Small intestine (tissue), 7 donors: ENCODE results near the gene RECQL5. TPM values are rescaled to one million over a fixed set of nuclear protein-coding genes. Genes with fewer than 3 reads are reported as not detected.
A peak's percentile ranks its signal among the peaks of the same experiment; 100 is the strongest.

ENCODE experiments used
- DNase-seq, 2 donors: peaks; one replicate each; pipeline versions ENCODE4 v3.0.0 to v3.0.0-alpha.2; 2013
- FAIRE-seq: peaks from 2 replicates; lab custom pipeline; 2012; peaks lifted over from hg19 to GRCh38; lab: Jason Lieb, UNC
- H3K27ac ChIP-seq, 3 donors: one replicate each; pipeline ENCODE4 v1.5.1; 2013; ENCODE audit warnings: low read length in 2 of 3, mild to moderate bottlenecking in 2 of 3, control low read depth in 1 of 3, inconsistent platforms in 1 of 3, low read depth in 1 of 3, moderate library complexity in 1 of 3
- H3K27me3 ChIP-seq, 3 donors: one replicate each; pipeline ENCODE4 v1.6.1; 2013; ENCODE audit warnings: low read length in 3 of 3, inconsistent platforms in 1 of 3; ENCODE audit not compliant: control insufficient read depth in 3 of 3, insufficient read depth in 3 of 3
- H3K36me3 ChIP-seq, 3 donors: one replicate each; pipeline ENCODE4 v1.6.1; 2013; ENCODE audit warnings: low read length in 3 of 3, inconsistent platforms in 1 of 3, low read depth in 1 of 3, mild to moderate bottlenecking in 1 of 3, moderate library complexity in 1 of 3; ENCODE audit not compliant: control insufficient read depth in 3 of 3, insufficient read depth in 2 of 3
- H3K4me1 ChIP-seq, 3 donors: one replicate each; pipeline ENCODE4 v1.6.1; 2013; ENCODE audit warnings: low read length in 2 of 3, inconsistent platforms in 1 of 3, low read depth in 1 of 3, mild to moderate bottlenecking in 1 of 3, moderate library complexity in 1 of 3; ENCODE audit not compliant: control insufficient read depth in 3 of 3, insufficient read depth in 2 of 3
- H3K4me3 ChIP-seq, 3 donors: one replicate each; pipeline ENCODE4 v1.5.1; 2013; ENCODE audit warnings: low read length in 3 of 3, control low read depth in 1 of 3, inconsistent platforms in 1 of 3, low read depth in 1 of 3, mild to moderate bottlenecking in 1 of 3, moderate library complexity in 1 of 3
- H3K9me3 ChIP-seq, 2 donors: one replicate each; pipeline ENCODE4 v1.6.1; 2013; ENCODE audit warnings: low read depth in 1 of 2, low read length in 1 of 2; ENCODE audit not compliant: control insufficient read depth in 2 of 2, insufficient read depth in 1 of 2
- WGBS, 3 donors: extraction: QIAGEN DNeasy Blood & Tissue Kit; methylation state at CpG; one replicate each; pipeline ENCODE4 v1.1.7; 2013; 5-methylcytosine and 5-hydroxymethylcytosine counted together
- polyA plus RNA-seq, 4 donors: library from polyadenylated mRNA; stranded (reverse) in 3 of 4; unstranded in 1 of 4; fragments of 200-250 nt in 3 of 4; fragments of 120-200 nt in 1 of 4; gene quantifications; one replicate each; pipeline versions ENCODE4 v1.2.1 to v1.2.3, GENCODE V29; 2013
- donor health status: healthy with polysubstance abuse.
- donor health status: control.
- donor health status: control.
- donor health status: Bipolar disorder and iron deficiency.
- donor health status: healthy.

Gene RECQL5
- polyA plus RNA-seq, 4 donors: 14.6 to 41.2 (median 17.9) TPM

DNA sequence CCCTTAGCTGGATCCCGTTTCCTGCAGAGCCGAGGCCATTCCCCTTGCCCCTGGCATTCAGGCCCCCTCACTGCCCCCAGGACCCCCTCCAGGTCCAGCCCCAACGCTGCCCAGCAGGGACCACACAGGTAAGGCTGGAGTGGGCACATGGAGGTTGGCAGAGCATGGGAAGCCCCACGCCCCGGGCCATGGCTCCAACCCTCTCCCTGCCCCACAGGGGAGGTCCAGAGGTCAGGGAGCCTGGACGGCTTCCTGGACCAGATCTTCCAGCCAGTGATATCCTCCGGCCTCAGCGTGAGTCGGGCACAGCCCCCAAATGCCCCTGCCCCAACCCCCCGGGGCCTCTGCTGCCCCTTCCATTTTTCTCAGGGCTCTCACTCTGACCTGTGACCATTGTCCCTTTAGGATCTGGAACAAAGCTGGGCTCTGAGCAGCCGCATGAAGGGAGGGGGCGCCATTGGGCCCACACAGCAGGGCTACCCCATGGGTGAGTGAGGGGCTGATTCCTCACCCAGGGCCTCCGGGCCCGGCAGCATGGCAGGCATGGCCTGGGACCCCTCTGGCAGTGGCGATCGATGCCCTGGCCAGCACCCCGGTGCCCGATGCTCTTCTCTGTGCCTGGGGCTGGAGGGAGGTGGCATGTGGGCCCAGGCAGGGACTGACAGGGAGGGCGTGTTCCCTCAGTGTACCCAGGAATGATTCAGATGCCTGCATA, 52.2 kb downstream of the RECQL5 start:
- peaks cover 0 to 96% (median 5%) of the 10 kb centered on the region in 3 donors for H3K4me1 ChIP-seq
- no peaks in the 10 kb centered on the region for H3K27me3 ChIP-seq
- H3K27ac ChIP-seq: peak overlapping the region; percentile 42 to 100 (median 99)
- H3K36me3 ChIP-seq: peaks cover 12 to 96% (median 19%) of the 10 kb centered on the region in 3 donors
- 70 to 81% (median 74%) methylated on average over 17 to 19 of the region's 19 CpGs for WGBS, 3 donors
- H3K9me3 ChIP-seq: peaks cover 0 to 3% of the 10 kb centered on the region in 2 donors
- DNase-seq (no peak), FAIRE-seq (no peak)
- peak overlapping the region in 2 of 3 donors; percentile 64 to 82 for H3K4me3 ChIP-seq

DNA sequence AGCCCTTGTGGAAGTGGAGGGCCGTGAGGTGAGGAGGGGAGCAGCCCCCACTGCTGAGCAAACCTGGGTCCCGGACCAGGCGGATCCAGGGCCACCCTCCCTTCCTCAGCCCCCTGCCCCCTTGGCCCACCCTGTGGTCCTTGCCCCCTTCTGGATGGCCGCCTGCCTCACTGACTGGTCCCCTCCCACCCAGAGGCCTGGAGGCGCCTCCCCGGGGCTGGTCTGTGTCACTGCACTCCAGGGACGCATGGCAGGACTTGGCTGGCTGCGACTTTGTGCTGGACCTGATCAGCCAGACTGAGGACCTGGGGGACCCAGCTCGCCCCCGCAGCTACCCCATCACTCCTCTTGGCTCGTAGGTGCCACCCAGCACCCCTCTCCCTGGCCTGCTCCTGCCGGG, 52.9 kb downstream of the RECQL5 start:
- DNase-seq (no peak), FAIRE-seq (no peak)
- WGBS, 3 donors: 85 to 87% (median 85%) methylated on average over 9 to 12 of the region's 12 CpGs
- peak overlapping the region in 2 of 3 donors; percentile 99 to 100 for H3K27ac ChIP-seq
- peaks cover 0 to 96% (median 5%) of the 10 kb centered on the region in 3 donors for H3K4me1 ChIP-seq
- H3K36me3 ChIP-seq: peaks cover 12 to 89% (median 19%) of the 10 kb centered on the region in 3 donors
- no peaks in the 10 kb centered on the region for H3K27me3 ChIP-seq
- peak overlapping the region in 2 of 3 donors; percentile 64 to 82 for H3K4me3 ChIP-seq
- H3K9me3 ChIP-seq: peaks cover 0 to 3% of the 10 kb centered on the region in 2 donors

DNA sequence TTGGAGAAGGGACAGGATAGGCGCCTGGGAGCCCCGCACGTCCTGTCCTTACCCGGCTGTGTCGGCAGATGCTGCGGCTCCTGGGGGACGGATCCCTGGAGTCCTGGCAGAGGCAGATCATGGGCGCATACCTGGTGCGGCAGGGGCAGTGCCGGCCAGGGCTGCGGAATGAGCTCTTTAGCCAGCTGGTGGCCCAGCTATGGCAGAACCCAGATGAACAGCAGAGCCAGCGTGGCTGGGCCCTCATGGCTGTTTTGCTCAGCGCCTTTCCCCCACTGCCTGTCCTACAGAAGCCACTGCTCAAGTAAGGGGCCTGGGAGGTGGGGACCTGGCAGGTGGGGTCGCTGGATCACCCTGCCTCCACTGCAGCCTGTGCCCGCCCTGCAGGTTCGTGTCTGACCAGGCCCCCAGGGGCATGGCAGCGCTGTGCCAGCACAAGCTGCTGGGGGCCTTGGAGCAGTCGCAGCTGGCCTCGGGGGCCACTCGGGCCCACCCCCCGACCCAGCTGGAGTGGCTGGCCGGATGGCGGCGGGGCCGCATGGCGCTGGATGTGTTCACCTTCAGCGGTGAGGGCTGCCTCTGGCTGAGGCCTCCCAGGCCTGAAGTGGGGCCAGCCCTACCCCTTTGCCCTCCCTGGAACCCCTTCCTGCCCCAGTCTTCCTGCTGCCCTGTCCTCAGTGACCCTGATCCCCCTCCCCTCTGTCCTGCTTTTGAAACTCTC, 53.9 kb downstream of the RECQL5 start:
- no peak for FAIRE-seq
- H3K9me3 ChIP-seq: peaks cover 0 to 3% of the 10 kb centered on the region in 2 donors
- H3K4me1 ChIP-seq: peaks cover 0 to 94% (median 5%) of the 10 kb centered on the region in 3 donors
- peaks cover 12 to 80% (median 17%) of the 10 kb centered on the region in 3 donors for H3K36me3 ChIP-seq
- WGBS, 3 donors: 83 to 87% (median 86%) methylated on average over 23 to 27 of the region's 27 CpGs
- H3K27me3 ChIP-seq: no peaks in the 10 kb centered on the region
- peak overlapping the region in 2 of 3 donors; percentile 64 to 82 for H3K4me3 ChIP-seq
- no peak for DNase-seq
- peak overlapping the region; percentile 21 to 100 (median 99) for H3K27ac ChIP-seq

DNA sequence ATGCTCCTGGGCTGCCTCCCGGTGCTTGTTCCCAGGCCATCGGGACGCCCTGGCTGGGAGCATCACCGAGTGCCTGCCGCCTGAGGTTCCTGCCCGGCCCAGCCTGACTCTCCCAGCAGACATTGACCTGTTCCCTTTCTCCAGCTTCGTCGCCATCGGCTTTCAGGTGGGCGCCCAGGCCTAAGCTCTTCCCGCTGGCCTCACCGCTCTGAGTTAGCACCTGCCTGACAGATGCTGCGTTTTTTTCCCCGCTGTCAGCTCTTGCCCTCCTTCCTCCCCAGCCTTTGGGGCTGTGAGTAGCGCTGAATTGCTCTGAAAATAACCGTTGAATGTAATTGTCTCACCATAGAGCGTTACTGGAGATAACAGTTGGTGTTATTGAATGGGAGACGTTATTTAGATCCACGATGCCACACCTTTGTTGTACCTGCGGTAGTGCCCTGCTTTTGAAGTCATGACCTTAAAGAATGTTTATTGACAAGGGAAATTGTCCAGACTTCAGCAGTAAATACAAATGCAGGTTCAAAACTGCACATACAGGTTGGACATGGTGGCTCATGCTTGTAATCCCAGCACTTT, 55.0 kb downstream of the RECQL5 start:
- WGBS, 3 donors: 17 to 68% (median 49%) methylated on average over 20 of the region's 20 CpGs
- H3K36me3 ChIP-seq: peaks cover 12 to 69% (median 14%) of the 10 kb centered on the region in 3 donors
- H3K27me3 ChIP-seq: no peaks in the 10 kb centered on the region
- peaks cover 0 to 4% of the 10 kb centered on the region in 2 donors for H3K9me3 ChIP-seq
- H3K4me3 ChIP-seq: peak overlapping the region in 2 of 3 donors; percentile 64 to 82
- peak overlapping the region; percentile 96 to 100 (median 99) for H3K27ac ChIP-seq
- H3K4me1 ChIP-seq: peaks cover 0 to 89% (median 0%) of the 10 kb centered on the region in 3 donors
- FAIRE-seq (no peak), DNase-seq (peak; percentile 69 to 80)

DNA sequence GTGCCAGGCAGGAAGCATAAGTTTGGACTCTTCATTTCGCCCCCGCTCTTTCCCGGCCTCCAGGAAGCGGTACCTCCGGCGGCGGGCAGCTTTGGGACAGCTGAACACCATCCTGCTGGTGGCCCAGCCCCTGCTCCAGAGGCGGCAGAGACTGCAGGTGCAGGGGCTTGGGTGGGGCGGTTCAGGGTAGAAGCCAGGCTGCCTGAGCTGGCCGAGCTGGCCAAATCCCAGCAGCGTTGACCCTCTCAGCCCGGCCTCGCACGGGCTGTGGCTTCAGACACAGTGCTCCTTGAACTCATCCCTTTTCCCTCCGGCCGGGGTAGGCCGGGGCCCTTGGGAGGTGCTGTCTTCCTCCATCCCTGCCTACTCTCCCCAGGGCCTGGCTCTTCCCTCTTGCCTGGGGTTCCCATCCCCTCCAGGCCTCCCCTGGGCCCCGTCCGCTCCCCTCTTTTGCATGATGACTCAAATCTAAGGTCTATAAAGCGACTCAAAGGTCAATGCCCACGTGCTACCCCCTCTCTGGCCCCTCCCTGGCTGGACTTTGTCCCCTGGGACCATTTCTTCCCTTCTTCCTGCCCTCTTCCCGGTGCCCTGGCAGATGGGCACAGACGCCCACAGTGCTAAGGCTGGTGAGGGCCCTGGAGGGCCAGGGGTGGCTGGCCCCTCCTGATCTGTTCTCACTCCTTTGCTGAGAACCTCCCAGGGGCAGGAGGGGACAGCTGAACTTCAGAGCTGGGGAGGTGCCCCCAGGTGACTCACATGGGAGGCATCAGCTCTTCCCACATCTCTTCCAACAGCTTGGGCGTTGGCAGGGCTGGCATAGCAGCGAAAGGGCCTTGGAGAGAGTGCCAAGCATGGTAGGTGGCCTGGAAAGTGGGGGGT, 56.6 kb downstream of the RECQL5 start:
- H3K27ac ChIP-seq: peak overlapping the region; percentile 96 to 100 (median 99)
- no peak for FAIRE-seq

DNA sequence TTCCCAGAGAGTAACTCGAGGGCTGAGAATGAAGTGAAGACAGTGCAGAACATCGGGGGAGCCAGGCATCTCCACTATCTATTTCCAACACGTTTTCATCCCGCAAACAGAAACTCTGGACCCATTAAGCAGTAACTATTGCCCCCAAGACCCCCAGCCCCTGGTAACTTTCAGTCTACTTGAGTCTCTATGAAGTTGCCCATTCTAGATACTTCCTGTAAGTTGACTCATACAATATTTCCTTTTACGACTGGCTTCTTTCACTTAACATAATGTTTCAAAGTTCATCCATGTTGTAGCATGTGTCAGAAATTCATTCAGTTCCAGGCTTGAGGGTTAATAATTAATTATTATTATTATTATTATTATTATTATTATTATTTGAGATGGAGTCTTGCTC, 59.9 kb downstream of the RECQL5 start:
- Histone ChIP-seq H3K27me3 (no peaks in the 10 kb centered on the region), H3K36me3 (peaks cover 0 to 50% (median 2%) of the 10 kb centered on the region in 3 donors), H3K9me3 (peaks cover 0 to 5% of the 10 kb centered on the region in 2 donors), H3K4me3 (no peak overlapping the region), H3K4me1 (peaks cover 3 to 53% (median 9%) of the 10 kb centered on the region in 3 donors), H3K27ac (peak overlapping the region; percentile 87 to 96 (median 88))
- WGBS, 3 donors: 75 to 81% (median 76%) methylated on average over 5 of the region's 5 CpGs
- FAIRE-seq (no peak), DNase-seq (peak in 1 of 2 donors; percentile 83)

More for the DNA sequence above, 56.6 kb downstream of the RECQL5 start:
- DNase-seq: peak; percentile 98
- peaks cover 0 to 5% of the 10 kb centered on the region in 2 donors for H3K9me3 ChIP-seq
- peaks cover 0 to 80% (median 0%) of the 10 kb centered on the region in 3 donors for H3K4me1 ChIP-seq
- H3K36me3 ChIP-seq: peaks cover 8 to 61% (median 14%) of the 10 kb centered on the region in 3 donors
- 26 to 60% (median 42%) methylated on average over 25 of the region's 25 CpGs for WGBS, 3 donors
- H3K4me3 ChIP-seq: peak overlapping the region in 2 of 3 donors; percentile 64 to 82
- no peaks in the 10 kb centered on the region for H3K27me3 ChIP-seq

DNA sequence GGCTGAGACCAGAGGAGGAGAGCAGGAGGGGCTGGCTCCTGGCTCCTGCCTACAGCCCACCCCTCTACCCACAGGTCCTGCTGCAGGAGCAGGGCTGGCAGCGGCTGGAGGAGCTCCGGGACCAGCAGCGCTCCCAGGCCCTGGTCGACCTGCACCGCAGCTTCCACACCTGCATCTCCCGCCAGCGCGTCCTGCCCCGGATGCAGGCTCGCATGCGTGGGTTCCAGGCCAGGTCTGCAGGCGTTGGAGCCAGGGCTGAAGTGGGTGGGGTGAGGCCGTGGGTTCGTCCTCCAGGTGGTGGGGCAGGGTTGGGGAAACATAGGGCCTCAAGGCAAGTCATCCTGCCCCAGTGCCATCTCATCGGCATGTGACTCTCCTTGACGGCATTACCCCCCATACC, 61.2 kb downstream of the RECQL5 start:
- FAIRE-seq: no peak
- no peak overlapping the region for H3K27ac ChIP-seq
- no peaks in the 10 kb centered on the region for H3K27me3 ChIP-seq
- H3K9me3 ChIP-seq: peaks cover 0 to 5% of the 10 kb centered on the region in 2 donors
- peaks cover 3 to 51% (median 9%) of the 10 kb centered on the region in 3 donors for H3K4me1 ChIP-seq
- H3K36me3 ChIP-seq: peaks cover 0 to 45% (median 0%) of the 10 kb centered on the region in 3 donors
- WGBS, 3 donors: 83 to 88% (median 87%) methylated on average over 16 of the region's 16 CpGs
- no peak overlapping the region for H3K4me3 ChIP-seq
- no peak for DNase-seq
